ENCODE results near the gene PRAMEF20.
A peak's percentile ranks its signal among the peaks of the same experiment; 100 is the strongest.

The PRAMEF20 gene

GRCh38 chr1:13462682-13463081 lies 52.4 kb downstream of the PRAMEF20 start:
- no peak for DNase-seq (ENCODE audit: low spot score)
- TF ChIP-seq CTCF (IDR thresholded peaks at IDR 0.05; ENCODE audit: extremely low read depth, missing control alignments) = no peak

- TF ChIP-seq CTCF (IDR thresholded peaks at IDR 0.05; ENCODE audit: extremely low read depth, missing control alignments) = no peak
- no peak for DNase-seq (ENCODE audit: low spot score)
Observed at GRCh38 chr1:13465515-13465914, 55.3 kb downstream of the PRAMEF20 start.

- DNase-seq (ENCODE audit: low spot score) = peak; percentile 24
- TF ChIP-seq CTCF (IDR thresholded peaks at IDR 0.05; ENCODE audit: extremely low read depth, missing control alignments) = no peak
Observed at GRCh38 chr1:13469343-13469742, 59.1 kb downstream of the PRAMEF20 start.
